Measurements from ENCODE around the gene QRICH2.

DNA sequence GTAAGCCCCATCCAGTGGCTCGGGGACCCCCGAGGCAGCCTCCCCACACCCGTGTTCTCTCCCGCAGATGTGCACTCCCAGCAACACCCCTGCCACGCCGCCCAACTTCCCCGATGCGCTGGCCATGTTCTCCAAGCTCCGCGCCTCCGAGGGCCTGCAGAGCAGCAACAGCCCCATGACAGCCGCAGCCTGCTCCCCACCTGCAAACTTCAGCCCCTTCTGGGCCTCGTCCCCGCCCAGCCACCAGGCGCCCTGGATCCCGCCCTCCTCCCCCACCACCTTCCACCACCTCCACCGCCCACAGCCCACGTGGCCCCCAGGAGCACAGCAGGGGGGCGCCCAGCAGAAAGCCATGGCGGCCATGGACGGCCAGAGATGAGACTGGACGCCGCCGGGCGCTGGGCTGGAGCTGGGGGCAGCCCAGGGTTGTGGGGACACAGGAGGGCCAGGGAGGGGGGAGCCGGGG is 37.9 kb downstream of the QRICH2 start:
- TF ChIP-seq POLR2A (IDR thresholded peaks at IDR 0.05): no peak
- TF ChIP-seq EP300 (IDR thresholded peaks at IDR 0.05): no peak
- TF ChIP-seq, protein P1, sequence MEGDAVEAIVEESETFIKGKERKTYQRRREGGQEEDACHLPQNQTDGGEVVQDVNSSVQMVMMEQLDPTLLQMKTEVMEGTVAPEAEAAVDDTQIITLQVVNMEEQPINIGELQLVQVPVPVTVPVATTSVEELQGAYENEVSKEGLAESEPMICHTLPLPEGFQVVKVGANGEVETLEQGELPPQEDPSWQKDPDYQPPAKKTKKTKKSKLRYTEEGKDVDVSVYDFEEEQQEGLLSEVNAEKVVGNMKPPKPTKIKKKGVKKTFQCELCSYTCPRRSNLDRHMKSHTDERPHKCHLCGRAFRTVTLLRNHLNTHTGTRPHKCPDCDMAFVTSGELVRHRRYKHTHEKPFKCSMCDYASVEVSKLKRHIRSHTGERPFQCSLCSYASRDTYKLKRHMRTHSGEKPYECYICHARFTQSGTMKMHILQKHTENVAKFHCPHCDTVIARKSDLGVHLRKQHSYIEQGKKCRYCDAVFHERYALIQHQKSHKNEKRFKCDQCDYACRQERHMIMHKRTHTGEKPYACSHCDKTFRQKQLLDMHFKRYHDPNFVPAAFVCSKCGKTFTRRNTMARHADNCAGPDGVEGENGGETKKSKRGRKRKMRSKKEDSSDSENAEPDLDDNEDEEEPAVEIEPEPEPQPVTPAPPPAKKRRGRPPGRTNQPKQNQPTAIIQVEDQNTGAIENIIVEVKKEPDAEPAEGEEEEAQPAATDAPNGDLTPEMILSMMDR (IDR thresholded peaks at IDR 0.05): no peak
